HS-27A (cell line): Measurements from ENCODE around the gene CDKN1C.

Experiments used
- DNase-seq: peaks from one replicate; pipeline ENCODE4 v3.0.0-alpha.2; 2012; ENCODE audit warnings: low read depth, missing footprints

CDKN1C gene

DNA sequence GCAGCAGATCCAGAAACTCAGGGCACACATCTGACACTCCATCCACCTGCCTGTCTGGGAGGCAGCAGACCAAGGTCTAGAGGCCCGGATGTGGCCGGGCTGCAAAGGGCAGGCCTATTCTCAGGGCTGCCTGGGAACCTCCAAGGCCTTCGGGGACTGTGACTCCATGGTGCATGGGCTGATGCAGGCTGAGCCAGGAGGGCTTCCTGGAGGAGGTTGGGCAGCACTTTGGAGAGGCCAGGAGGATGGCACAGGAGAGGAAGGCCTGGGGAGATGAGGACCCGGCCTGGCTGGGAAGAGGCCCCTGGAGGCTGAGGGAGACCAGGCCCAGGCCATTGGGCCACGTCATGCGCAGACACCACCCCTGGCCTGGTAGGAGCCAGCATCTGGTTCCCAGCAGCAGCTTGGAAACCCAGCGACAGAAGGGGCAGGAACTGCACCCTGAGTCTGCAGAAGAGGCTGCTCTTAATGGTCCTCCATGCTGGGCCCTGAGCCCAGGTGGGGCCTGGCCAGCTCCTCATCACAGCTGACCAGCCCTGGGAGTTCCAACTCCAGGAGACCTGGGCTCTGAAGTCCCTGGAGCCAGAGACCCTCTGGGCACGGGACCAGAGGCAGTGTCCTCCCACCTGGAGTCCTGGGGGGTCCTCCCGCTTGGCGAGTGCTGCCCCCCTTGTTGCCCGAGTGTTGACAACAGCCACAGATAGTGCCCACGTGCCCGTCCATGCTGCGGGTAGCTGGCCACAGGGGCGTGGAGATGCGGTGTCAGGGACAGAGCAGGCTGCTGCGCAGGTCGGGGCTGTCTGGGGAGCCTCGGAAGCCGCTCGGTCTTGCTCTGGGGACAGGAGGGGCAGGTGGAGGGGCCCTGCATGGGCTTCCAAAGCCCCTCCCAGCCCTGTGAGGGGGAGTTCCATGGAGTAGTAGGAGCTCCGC is 38.1 kb upstream of the CDKN1C start:
- no peak for DNase-seq

DNA sequence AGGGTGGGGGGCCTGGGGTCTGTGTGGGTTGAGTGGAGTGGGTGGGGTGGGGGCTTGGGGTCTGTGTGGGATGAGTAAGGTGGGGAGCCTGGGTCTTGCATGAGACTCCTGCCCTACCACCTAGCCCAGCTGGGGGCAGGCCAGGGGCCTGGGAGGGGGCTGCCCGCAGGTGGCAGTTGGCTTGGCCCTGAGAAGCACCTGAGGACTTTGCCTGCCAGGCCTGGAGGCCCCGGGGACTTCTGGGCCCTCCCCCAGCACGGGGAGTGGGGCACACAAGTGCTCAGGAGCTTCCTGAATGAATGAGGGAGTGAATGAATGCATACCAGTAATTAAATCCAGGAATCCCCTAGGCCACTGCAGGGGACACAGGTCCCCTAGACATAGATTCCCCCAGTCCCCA is 37.1 kb upstream of the CDKN1C start:
- no peak for DNase-seq

DNA sequence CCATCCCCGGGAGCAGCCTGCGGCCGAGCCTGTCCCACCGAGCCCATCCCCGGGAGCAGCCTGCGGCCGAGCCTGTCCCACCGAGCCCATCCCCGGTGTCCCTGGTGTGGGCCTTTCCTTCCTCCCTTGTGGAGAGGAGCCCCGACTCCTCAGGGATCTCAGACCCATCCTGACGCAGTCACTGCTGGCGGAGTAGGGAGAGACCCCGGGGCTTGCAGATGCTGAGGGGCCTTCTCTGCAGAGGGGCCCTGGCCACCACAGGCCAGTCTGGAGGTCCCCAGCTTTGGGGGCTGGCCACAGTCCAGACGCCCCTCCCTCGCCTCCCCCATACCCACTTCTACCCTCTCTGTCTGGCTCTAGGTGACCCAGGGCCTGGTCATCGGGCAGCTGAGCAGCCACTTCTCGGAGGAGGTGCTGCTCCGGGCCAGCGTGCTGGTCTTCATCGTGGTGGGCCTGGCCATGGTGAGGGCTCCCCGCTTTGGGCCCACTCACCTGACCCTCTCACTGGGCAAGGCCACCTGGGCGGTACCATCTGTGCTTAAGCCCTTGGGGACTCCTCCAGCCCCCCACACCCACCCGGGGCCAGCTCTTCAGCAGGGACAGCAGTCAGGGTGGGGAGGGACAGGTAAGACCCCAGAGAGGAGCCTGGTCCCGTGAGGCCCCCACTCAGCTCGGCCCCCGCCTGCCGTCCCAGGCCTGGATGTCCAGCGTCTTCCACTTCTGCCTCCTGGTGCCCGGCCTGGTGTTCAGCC is 36.3 kb upstream of the CDKN1C start:
- no peak for DNase-seq

DNA sequence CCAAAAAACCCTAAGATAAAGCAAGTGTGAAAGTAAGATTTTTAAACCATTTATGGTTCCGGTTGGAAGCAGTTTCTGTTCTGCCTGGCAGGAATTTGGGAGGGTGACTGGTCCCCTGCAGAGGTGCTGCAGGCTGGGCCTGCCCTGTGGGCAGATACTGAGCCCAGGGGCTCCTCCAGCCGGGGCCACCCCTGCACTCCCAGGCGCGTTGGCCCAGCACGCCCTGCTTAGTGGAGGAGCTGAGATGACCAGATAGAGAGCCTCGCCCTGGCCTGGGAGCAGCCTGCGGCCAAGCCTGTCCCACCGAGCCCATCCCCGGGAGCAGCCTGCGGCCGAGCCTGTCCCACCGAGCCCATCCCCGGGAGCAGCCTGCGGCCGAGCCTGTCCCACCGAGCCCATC is 35.7 kb upstream of the CDKN1C start:
- no peak for DNase-seq

DNA sequence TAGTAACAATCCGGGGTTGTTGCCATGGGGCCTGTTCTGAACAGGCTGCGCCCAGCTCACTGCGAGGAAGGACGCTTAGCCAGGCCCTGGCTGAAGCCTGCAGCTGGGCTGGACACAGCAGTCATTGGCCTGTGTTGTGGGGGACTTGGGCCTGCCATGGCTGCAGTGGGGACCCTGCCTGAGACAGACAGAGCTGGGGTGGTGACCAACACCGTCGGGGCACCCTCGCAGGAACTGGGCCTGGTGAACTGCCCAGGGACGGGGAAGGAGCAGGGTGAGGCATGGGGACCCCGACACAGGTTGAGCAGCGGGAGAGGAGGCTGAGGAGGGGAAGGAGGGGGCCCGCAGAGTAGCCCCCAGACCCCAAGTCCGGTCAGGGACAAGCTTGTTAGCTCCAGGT is 34.8 kb upstream of the CDKN1C start:
- DNase-seq = no peak

DNA sequence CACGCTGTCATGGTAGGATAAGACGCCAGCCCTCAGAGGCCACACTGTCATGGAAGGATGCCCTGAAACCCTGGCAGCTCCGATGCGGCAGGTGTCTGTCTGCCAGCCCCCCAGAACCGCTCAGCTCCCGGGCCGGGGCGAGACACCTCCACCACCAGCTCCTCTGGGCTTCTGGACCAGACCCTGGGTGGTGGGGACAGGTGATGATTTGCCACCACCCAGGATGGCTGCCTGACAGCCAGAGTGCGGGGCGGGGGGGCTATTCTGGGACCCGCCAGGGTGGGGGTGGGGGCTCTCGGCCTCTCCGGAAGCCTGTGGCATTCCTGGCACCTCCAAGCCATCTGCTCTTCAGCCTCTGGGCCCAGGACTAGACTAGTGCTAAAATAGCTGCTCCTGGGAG is 34.3 kb upstream of the CDKN1C start:
- no peak for DNase-seq

DNA sequence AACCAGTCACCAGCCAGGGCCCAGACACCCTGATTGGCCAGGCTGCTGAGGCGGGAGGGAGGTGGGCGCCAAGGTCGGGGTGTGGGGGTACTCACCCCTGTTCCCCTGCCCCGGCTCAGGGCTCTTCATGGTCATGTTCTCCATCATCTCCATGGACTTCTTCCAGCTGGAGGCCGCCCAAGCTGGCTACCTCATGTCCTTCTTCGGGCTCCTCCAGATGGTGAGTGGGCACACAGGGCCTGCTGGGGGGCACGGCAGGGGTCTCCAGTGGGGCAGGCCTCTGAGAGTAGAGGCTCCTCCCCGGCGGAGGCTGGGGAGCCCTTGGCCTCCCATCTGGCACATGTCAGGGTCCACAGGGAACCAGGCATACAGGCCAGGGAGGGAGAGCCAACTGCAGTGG is 33.6 kb upstream of the CDKN1C start:
- no peak for DNase-seq

DNA sequence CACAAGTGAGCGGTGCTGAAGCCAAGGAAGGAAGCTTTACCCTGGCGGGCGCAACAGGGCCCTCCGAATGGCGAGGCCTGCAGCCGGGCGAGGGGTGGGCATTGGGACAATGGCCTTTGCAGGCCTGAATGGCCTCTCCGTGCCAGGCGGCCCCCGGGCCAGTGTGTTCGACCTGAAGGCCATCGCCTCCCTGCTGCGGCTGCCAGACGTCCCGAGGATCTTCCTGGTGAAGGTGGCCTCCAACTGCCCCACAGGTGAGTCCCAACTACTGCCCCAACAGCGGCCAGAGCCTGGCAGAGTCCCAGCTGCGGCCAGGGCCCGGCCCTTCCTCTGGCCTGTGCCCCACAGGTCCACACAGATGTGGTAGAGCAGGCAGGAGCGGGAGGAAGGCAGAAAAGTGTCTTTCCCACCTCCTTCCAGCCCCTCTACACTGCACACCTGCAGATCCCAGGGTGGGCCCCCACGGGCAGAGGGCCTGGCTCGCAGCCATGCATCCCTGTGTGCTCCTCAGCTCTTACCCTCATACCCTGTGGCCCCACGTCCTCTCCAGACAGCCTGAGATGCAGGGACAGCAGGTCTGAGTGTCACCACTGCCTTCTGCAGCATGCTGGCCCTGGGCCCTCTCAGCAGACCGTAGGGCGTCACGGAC is 32.4 kb upstream of the CDKN1C start:
- no peak for DNase-seq

DNA sequence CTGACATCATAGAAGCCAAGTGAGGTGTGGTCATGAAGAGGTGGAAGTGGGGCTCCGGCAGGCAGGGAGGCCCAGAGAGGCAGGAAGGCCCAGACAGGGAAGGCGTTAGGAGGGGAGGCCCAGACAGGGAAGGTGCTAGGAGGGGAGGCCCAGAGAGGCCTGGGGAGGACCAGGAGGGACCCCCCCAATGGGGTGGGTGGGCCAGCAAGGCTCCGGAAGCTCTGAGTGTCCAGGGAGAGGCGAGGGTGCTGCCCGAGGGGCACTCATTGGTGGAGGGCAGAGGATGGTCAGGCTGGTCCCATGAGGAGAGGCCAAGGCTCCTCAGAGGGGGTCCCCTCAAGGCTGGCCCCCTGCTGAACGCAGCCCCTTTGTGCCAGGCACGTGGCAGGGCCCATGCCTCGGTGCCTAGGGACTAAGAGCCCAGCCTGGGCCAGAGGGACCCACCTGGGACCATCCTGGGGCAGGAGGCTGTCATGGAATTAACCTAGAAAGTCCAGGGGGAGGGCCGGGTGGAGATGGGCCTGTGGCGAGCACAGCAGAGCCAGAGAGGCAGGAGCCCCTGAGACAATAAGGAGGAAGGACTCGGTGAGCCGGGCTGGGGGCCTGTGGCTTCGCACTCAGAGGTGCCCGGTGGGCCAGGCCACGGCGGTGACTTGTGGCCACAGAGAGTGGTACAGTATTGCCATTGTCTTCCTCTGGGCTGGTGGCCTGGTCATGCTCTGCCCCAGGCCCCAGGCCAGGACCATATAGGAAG is 31.5 kb upstream of the CDKN1C start:
- DNase-seq = no peak

DNA sequence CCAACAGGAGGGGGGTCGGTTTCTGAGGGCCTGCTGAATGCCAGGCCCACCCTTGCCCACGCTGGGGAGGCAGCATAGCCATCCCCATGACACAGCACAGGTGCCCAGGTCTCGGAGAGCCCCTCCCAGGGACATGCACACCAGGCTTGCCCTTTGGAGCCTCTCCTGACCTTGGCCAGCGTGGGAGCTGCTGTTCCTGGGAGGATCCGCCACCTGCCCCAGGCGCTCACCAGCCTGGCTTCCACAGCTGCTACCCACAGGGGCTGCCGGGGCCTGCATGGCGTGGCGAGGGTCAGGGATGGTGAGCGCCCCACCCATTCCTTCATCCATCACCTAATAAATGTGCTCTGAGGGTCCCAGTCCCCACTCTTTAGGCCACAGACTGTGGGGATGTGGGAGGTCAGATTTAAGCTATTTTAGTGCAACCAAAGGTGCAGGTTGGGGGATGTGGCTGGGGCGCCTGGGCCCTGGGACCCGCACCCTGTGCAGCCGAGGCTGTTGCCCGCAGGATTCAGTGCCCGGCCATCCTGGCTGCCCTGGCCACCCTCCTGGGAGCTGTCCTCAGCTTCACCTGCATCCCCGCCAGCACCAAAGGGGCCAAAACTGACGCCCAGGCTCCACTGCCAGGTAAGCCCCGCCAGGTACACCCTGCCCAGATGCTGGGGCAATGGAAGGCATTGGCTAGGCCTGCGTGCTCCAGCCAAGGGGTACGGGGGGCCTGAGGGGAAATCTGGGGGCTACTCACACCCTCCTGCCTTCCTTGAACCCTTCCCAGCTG is 30.7 kb upstream of the CDKN1C start:
- DNase-seq = no peak

DNA sequence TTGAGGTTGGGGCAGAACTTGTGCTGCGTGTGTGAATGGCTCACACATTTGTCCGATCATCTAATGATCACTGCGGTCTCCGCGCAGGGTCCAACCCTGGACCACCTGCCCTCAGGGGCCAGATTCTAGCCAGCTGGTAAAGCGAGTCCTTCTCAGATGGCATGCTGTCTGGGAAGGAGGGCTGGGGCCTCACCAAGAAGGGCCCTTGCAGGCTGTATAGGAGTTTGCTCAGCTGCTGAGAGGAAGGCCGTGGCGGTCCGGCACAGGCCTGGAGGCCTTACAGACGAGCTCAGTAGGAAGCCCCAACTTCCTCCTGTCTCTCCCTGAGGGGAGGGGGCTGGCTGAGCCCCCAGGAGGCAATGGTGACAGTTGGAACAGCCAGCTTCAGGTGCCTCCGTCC is 29.9 kb upstream of the CDKN1C start:
- DNase-seq = no peak

DNA sequence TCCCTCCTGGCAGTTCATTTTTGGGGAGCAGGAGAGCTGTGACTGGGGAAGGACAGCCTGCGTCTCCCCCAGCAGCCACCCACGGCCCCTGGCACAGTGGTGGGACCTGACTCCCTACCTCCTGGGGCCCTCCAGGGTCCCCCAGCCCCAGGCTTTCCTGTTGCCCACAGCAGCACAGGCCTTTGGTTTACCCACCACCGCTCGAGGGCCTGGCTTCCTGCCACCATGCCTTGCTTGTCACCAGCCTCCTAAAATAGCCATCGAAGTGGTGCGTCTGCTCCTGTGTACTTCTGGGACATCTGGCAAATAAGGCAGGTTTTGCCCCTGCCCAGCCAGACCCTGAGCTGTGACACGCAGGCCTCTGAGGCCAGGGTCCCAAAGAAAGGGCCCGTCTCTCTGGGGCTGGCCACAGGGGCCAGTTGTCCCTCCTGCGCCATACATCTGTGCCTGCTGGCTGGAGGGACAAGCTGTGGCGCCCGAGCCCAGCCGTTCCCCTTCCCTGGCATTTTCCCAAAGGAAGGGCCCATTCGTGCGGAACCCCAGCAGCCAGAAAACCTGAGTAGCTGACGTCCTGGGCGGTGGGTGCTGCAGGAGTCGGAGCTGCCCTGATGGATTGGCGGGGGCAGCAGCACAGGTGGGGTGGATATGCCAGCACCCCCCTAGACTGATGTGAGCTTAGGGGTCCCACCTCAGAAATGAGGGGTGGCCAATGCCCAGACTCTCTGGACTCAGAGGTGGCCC is 29.1 kb upstream of the CDKN1C start:
- DNase-seq = no peak

DNA sequence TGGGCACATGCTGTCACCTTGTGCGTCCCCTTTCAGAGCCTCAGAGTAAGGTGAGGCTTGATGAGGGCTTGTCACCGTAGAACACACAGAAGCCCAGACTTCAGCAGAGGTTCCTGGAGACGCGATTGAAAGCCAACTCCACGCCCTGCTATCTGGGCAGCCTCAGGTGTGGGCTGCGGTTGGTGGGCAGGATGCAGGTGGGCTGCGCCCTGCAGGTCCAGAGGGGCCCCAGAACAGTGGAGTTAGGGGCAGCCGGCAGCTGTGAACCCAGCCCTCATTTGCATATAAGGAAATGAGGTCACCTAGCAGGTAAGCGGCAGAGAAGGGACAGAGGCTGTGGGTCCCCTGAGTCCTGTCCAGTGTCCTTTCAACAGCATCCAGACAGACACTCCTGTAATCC is 28.2 kb upstream of the CDKN1C start:
- no peak for DNase-seq

DNA sequence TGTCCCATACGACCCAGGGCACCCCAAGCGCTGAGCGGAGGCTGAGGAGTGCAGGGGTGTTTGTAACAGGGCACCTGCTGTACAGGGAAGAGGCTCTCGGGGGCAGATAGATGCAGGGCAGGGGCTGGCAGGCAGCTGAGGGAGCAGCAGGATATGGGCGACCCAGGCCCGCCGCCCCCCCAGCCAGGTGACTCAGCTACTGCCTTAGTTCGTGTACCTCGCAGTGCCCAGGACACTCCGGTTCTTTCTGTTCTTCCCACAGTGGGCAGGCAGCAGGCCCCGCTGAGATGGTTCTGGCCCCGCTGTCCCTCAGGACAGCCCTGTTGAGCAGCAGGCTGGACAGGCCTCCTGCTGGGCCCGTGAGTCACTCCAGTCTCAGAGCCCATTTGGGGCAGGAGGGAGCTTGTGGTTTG is 27.4 kb upstream of the CDKN1C start:
- DNase-seq = no peak

DNA sequence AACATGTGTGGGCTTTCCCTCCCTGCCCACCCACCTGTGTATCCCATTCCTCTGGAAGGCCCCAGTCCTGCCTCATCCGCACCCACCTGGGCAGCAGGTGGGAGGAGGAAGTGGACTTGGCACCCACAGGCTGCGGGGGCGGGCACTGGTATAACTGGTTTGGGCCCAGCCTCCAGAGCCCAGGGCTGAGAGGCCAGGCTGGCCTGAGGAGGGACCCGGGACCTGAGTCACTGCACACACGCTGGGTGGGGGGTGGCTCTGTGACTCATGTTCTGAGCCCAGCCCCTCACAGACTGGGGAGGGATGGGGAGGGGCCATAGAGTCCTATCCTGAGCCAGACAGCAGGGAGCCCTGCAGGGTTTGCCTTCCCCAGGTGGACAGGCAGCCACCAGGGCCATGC is 26.9 kb upstream of the CDKN1C start:
- DNase-seq = no peak

DNA sequence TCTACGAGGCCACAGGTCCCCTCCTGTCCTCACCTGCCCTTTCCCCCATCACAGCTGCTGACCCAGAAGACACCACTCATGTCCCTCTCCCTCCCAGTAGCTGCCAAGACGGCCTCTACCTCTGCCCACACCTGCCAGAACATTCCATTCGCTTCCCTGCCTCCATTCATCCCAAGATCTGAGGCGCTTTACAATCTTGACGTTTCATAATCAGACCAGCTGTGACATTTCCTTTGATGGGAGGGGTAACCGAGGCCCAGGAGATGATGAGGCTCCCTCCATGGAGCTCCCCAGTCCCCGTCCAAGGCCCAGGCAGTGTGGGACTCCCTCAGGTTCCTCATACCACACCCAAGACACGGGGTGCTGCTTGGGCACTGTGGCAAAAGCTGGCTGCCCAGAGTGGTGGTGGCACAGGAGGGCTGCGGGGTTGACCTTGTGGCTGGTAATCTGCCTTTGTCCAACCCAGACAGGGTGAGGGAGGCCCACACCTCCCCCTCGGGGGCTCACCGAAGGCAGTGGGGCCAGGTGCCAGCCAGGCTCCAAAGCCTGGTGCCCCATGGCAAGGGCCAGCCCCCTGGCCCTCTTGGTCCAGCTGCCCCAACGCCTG is 26.3 kb upstream of the CDKN1C start:
- DNase-seq = no peak

DNA sequence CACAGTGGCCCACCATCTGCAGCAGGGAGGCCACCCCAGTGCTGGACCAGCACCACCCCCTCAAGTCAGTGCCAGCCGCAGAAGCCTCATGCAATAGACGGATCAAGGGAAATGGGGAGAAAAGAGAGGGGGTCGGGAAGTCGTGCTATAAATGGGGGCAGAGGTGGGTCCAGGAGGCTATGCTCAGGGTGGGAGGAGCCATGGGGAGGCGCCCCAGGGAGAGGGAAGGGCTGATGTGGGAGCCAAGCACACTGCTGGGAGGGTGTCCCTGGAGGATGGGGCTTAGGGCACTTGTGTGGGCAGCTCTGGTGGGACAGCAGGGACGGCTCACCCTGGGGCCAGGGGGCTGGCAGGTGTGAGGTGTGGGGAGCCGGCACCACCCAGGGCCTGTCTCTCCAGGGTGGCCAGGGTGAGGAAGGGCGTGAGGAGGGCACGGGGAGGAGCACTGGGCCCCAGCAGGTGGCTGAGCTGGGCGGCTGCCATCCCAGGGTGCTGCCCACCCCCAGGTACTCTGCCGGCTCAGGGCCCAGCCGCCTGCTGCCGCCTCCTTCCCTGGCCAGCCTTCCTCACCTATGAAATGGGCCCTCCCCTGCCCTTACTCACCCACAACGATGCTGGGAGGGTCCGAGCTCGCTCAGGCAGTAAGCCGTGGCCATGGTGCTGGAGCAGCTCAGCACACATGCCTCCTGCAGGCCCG is 25.7 kb upstream of the CDKN1C start:
- no peak for DNase-seq

DNA sequence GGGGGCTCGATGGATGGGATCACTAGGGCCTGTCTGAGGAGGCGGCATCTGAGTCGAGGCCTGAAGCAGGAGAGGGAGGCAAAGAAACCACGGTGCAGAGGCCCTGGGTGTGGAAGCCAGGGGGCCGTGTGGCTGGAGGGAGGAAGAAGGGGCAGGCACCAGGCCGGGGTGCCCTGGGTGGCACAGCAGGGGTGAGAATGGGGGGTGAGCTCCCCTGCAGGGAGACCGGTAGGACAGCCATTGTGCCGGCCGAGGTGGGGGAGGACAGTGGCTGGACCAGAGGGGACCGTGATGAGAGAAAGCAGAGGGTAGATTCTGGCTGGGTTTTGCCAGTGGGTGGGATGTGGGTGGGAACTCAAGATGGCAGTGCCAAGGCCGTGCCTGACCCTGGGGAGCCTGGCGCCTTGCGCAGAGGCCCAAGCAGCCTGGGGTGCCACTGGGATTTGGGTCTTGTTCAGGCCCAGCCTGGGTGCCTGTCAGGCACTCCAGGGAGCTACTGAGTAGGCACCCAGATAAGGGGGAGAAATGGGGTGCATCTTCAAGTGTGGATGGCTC is 24.9 kb upstream of the CDKN1C start:
- no peak for DNase-seq
